HL-60 (cell line): ENCODE data around the gene MRPL28.

Experiments
- GABPA ChIP-seq: IDR thresholded peaks from 2 replicates; pipeline ENCODE4 v1.6.1; 2012; ENCODE audit warnings: low read depth
- POLR2AphosphoS5 ChIP-seq: IDR thresholded peaks from 2 replicates; pipeline ENCODE4 v1.6.1; 2012; ENCODE audit warnings: low read depth
- REST ChIP-seq: IDR thresholded peaks from 2 replicates; pipeline ENCODE4 v1.6.1; 2012; ENCODE audit warnings: low read depth; ENCODE audit not compliant: insufficient replicate concordance
- SPI1 ChIP-seq: IDR thresholded peaks from 2 replicates; pipeline ENCODE4 v1.6.1; 2012; ENCODE audit warnings: low read depth, mild to moderate bottlenecking, borderline replicate concordance
- TF ChIP-seq, protein P1 (sequence below): IDR thresholded peaks from one replicate; pipeline ENCODE4 v1.5.1; 2011; ENCODE audit warnings: low read length, control low read depth, inconsistent platforms; ENCODE audit not compliant: insufficient read depth

DNA sequence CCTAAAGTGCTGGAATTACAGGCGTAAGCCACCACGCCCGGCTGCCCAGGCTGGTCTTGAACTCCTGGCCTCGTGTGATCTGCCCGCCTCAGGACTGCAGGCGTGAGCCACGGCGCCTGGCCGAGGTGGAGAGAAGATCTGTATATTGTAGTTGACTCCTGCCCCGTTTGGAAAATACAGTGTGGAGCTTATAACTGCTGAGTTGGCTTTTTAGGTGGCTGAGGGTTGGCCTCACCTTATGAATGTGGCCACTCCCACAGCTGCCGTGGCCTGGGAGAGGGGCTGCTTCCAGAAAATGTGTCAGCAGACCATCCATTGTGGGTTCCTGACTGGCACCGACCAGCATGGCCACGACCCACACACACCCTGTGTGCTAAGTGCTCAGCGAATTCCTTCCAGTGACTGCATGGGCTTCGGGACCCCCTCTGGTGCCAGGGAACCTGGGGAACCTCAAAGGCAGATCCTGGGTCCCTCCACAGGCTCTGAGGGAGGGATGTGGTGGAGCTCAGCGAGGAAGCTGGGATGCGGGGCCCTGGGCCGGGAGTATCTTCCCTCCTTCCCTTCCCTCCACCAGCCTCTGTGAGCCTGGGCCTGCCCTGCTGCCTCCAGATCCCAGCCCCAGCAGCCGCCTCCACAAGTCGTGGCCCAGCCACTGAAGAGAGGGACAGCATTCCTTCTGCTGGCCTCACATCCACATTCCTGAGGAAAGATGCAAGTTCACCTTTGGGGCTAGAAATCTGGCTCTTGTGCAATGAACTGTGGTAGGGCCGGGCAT, 44.2 kb upstream of the MRPL28 start:
- TF ChIP-seq, protein P1, sequence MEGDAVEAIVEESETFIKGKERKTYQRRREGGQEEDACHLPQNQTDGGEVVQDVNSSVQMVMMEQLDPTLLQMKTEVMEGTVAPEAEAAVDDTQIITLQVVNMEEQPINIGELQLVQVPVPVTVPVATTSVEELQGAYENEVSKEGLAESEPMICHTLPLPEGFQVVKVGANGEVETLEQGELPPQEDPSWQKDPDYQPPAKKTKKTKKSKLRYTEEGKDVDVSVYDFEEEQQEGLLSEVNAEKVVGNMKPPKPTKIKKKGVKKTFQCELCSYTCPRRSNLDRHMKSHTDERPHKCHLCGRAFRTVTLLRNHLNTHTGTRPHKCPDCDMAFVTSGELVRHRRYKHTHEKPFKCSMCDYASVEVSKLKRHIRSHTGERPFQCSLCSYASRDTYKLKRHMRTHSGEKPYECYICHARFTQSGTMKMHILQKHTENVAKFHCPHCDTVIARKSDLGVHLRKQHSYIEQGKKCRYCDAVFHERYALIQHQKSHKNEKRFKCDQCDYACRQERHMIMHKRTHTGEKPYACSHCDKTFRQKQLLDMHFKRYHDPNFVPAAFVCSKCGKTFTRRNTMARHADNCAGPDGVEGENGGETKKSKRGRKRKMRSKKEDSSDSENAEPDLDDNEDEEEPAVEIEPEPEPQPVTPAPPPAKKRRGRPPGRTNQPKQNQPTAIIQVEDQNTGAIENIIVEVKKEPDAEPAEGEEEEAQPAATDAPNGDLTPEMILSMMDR: no peak
- TF ChIP-seq REST: no peak
- no peak for TF ChIP-seq POLR2AphosphoS5
- TF ChIP-seq GABPA: no peak
- no peak for TF ChIP-seq SPI1
